HEK293T (cell line): Measurements from ENCODE around the gene PERP.

Experiments used
- L3MBTL2 ChIP-seq: fragments of 450-650 bp; conservative IDR thresholded peaks from 2 replicates; pipeline ENCODE4 v1.6.1; 2016; ENCODE audit warnings: mild to moderate bottlenecking
- SP1 ChIP-seq: fragments of 450-650 bp; IDR thresholded peaks from 2 replicates; pipeline ENCODE4 v1.6.1; 2017

DNA sequence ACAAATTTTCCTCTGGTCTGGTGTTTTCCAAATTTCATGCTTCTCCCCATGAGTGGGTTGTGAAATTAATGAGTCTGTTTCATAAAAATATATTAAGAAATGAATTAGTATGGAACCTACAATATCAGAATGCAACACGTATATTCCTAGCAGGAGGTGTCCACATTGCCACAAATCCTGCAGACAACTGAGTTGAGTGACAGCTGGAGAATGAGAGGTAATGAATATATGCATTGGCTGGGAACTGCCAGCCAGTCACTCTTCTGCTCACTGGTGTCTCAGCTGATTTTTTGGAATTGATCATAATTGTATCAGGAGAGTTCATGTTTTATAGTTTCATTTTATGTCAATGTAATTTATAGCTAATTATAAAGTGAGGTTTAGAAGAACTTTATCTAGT is 48.2 kb upstream of the PERP start:
- no peak for TF ChIP-seq SP1
- TF ChIP-seq L3MBTL2 = no peak
